SW480 (cell line): ENCODE data around the gene SLC25A23.
"Not testable (repeated sequence)": the region's sequence is repeated elsewhere in the genome, so short reads cannot be mapped to it uniquely, and the experiment has no call there.

Experiments used
- DNase-seq: peaks from one replicate; pipeline ENCODE4 v3.0.0-alpha.2; 2016; ENCODE audit warnings: low spot score

Gene SLC25A23

GRCh38 chr19:6402058-6402457, 57.5 kb downstream of the SLC25A23 start:
- no peak for DNase-seq

- DNase-seq: not testable (repeated sequence)
Measured at GRCh38 chr19:6400062-6400944, 59.3 kb downstream of the SLC25A23 start.

GRCh38 chr19:6396305-6396704, 63.3 kb downstream of the SLC25A23 start:
- DNase-seq: no peak

- no peak for DNase-seq
Measured at GRCh38 chr19:6394831-6395230, 64.8 kb downstream of the SLC25A23 start.

GRCh38 chr19:6393983-6394412, 65.6 kb downstream of the SLC25A23 start:
- no peak for DNase-seq

GRCh38 chr19:6393074-6393982, 66.3 kb downstream of the SLC25A23 start, which contains the start of gene GTF2F1:
Gene GTF2F1, minus strand, starts transcription at chr19:6393164. Its CDS starts 169 bp downstream, at chr19:6392995.
- DNase-seq: peak; percentile 83

GRCh38 chr19:6392221-6393073, 67.1 kb downstream of the SLC25A23 start:
- DNase-seq: no peak
